ENCODE results near the gene MYH13.

DNA sequence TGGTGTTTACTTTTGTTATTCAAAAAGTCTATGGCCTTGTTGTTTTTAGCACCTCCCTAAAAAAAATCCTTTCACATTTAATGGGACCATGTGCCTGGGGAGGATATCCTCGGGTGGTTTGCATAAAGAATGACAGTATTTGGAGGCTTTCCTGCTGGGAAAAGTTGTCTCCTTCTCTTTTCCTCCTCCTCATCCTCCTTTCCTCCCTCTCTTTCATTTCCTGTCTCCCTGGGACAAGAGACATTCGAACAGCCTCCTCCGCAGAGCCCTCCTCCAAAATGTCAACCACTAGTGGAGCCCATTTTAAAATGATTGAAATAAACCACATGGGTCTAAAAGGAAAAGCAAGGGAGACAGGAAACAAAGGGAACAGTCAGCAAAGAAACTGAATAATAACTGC lies 67.4 kb downstream of the MYH13 start:
- TF ChIP-seq, protein P1, sequence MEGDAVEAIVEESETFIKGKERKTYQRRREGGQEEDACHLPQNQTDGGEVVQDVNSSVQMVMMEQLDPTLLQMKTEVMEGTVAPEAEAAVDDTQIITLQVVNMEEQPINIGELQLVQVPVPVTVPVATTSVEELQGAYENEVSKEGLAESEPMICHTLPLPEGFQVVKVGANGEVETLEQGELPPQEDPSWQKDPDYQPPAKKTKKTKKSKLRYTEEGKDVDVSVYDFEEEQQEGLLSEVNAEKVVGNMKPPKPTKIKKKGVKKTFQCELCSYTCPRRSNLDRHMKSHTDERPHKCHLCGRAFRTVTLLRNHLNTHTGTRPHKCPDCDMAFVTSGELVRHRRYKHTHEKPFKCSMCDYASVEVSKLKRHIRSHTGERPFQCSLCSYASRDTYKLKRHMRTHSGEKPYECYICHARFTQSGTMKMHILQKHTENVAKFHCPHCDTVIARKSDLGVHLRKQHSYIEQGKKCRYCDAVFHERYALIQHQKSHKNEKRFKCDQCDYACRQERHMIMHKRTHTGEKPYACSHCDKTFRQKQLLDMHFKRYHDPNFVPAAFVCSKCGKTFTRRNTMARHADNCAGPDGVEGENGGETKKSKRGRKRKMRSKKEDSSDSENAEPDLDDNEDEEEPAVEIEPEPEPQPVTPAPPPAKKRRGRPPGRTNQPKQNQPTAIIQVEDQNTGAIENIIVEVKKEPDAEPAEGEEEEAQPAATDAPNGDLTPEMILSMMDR (IDR thresholded peaks at IDR 0.05), result no peak
- no peak for TF ChIP-seq POLR2AphosphoS5 (IDR thresholded peaks at IDR 0.05)
